Spleen (tissue), 7 donors: Measurements from ENCODE around the gene OR8D1.

ENCODE experiments used
- POLR2A ChIP-seq, 3 donors: fragments of 450-650 bp; IDR thresholded peaks; one replicate each; pipeline ENCODE4 v1.5.1; 2017; ENCODE audit warnings: antibody characterized with exemption in 3 of 3, mild to moderate bottlenecking in 1 of 3
- TF ChIP-seq, protein P1 (sequence below), 11 experiments: fragments of 200-600 bp in 7 of 11; fragments of 450-650 bp in 4 of 11; sonication (generic) in 4 of 11; IDR thresholded peaks in 8 of 11; conservative IDR thresholded peaks in 3 of 11; 1 replicate in 7 of 11; 2 replicates in 4 of 11; pipeline versions ENCODE4 v1.4.0 to v1.8.0; 2016 to 2021; ENCODE audit warnings: antibody characterized with exemption in 11 of 11, inconsistent platforms in 4 of 11, mild to moderate bottlenecking in 1 of 11
- donor health status: DM: no; HTN: no; CAD: no; lungs with moderate emphysema.
- donor health status: DM: no; HTN: no; CAD: no.
- donor health status: DM: no; HTN: no; CAD: no.

DNA sequence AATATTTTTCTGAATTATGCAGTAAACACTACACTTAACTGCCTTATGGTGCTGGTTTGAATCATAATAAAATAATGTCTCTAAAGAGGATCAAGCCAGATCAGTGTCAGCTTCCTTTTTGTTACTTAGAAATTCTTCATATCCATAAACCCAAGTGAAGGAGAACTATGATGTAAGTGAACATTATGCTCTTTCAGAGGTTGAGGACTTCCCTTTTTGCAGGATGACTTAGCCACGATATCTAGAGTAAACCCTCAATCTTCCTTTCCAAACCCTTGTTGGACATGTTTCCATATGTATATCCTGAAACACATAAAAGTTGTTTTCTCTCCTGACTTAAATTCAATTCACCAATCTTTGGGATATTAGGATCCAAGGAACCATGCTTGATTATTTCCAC is 19.1 kb downstream of the OR8D1 start:
- TF ChIP-seq, protein P1, sequence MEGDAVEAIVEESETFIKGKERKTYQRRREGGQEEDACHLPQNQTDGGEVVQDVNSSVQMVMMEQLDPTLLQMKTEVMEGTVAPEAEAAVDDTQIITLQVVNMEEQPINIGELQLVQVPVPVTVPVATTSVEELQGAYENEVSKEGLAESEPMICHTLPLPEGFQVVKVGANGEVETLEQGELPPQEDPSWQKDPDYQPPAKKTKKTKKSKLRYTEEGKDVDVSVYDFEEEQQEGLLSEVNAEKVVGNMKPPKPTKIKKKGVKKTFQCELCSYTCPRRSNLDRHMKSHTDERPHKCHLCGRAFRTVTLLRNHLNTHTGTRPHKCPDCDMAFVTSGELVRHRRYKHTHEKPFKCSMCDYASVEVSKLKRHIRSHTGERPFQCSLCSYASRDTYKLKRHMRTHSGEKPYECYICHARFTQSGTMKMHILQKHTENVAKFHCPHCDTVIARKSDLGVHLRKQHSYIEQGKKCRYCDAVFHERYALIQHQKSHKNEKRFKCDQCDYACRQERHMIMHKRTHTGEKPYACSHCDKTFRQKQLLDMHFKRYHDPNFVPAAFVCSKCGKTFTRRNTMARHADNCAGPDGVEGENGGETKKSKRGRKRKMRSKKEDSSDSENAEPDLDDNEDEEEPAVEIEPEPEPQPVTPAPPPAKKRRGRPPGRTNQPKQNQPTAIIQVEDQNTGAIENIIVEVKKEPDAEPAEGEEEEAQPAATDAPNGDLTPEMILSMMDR (IDR thresholded peaks at IDR 0.05 in 8 of 11, conservative IDR thresholded peaks at IDR 0.05 in 3 of 11) = no peak
- no peak for TF ChIP-seq POLR2A (IDR thresholded peaks at IDR 0.05)
